Fibroblast of lung (primary cell): ENCODE measurements around the gene ST6GALNAC2.
A peak's percentile ranks its signal among the peaks of the same experiment; 100 is the strongest.

Source experiments
- EZH2 ChIP-seq: IDR thresholded peaks from 2 replicates; pipeline ENCODE4 v1.5.1; 2012; ENCODE audit warnings: low read length, control low read depth, mild to moderate bottlenecking; ENCODE audit errors: missing control alignments
- TF ChIP-seq, protein P1 (sequence below), 2 donors: IDR thresholded peaks in 1 of 2; conservative IDR thresholded peaks in 1 of 2; 1 replicate in 1 of 2; 2 replicates in 1 of 2; pipeline ENCODE4 v1.5.1; 2011 to 2012; ENCODE audit warnings: low read length in 2 of 2, control low read depth in 1 of 2, inconsistent platforms in 1 of 2, low read depth in 1 of 2, mild to moderate bottlenecking in 1 of 2

DNA sequence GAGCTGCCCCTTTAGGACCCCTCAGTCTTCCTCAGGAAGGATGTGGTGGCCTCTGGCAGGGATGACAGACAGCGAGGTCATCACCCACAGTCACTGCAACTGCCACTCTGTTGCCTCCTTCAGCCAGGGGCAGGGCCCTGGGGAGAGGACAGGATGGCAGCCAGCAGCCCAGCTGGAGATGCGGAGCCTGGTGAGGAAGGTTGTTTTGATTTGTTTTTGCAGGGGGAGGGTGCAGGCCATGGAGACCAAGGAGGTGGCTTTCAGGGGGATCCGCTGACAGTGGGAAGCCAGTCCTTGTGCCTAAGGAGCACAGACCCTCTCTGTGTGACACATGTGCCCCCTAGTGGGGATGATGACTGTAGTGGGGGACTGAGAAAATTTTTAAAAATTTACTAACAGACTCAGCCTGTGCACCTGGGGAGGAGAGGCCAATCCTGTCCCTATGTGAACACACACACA is 38.4 kb downstream of the ST6GALNAC2 start:
- TF ChIP-seq, protein P1, sequence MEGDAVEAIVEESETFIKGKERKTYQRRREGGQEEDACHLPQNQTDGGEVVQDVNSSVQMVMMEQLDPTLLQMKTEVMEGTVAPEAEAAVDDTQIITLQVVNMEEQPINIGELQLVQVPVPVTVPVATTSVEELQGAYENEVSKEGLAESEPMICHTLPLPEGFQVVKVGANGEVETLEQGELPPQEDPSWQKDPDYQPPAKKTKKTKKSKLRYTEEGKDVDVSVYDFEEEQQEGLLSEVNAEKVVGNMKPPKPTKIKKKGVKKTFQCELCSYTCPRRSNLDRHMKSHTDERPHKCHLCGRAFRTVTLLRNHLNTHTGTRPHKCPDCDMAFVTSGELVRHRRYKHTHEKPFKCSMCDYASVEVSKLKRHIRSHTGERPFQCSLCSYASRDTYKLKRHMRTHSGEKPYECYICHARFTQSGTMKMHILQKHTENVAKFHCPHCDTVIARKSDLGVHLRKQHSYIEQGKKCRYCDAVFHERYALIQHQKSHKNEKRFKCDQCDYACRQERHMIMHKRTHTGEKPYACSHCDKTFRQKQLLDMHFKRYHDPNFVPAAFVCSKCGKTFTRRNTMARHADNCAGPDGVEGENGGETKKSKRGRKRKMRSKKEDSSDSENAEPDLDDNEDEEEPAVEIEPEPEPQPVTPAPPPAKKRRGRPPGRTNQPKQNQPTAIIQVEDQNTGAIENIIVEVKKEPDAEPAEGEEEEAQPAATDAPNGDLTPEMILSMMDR (conservative IDR thresholded peaks at IDR 0.05 in 1 of 2, IDR thresholded peaks at IDR 0.05 in 1 of 2; ENCODE audit: low read depth in 1 of 2, low read length in 2 of 2): peak; percentile 72 to 77
- TF ChIP-seq EZH2: no peak
